T-helper 1 cell treated with Interleukin-12 subunit alpha and Interleukin-12 subunit beta and Interleukin-4 antibody, amounts not matched to agents 30 μg/mL and 1 μg/mL, for 36 hours (primary cell): ENCODE results near the gene DPYD.

Experiments used
- H3K27ac Mint-ChIP-seq: one replicate; pipeline ENCODE4 v1.8.0; 2021; ENCODE audit warnings: mild to moderate bottlenecking, mixed read lengths
- H3K27me3 Mint-ChIP-seq: one replicate; pipeline ENCODE4 v1.8.0; 2021; ENCODE audit warnings: low read depth, mixed read lengths
- H3K36me3 Mint-ChIP-seq: one replicate; pipeline ENCODE4 v1.8.0; 2021; ENCODE audit warnings: low read depth, mixed read lengths
- H3K4me1 Mint-ChIP-seq: one replicate; pipeline ENCODE4 v1.8.0; 2021; ENCODE audit warnings: low read depth, mixed read lengths
- H3K4me3 Mint-ChIP-seq: one replicate; pipeline ENCODE4 v1.8.0; 2021; ENCODE audit warnings: mild to moderate bottlenecking, moderate library complexity, mixed read lengths
- H3K9me3 Mint-ChIP-seq: one replicate; pipeline ENCODE4 v1.8.0; 2021; ENCODE audit warnings: mixed read lengths

The DPYD gene

GRCh38 chr1:97895278-97895677, 25.6 kb downstream of the DPYD start:
- Mint-ChIP-seq H3K27me3 (no peaks in the 10 kb centered on the region), H3K9me3 (peaks cover 20% of the 10 kb centered on the region), H3K4me1 (peaks cover 6% of the 10 kb centered on the region), H3K27ac (no peak overlapping the region), H3K36me3 (peaks cover 16% of the 10 kb centered on the region), H3K4me3 (no peak overlapping the region)

- peaks cover 8% of the 10 kb centered on the region for H3K36me3 Mint-ChIP-seq
- no peak overlapping the region for H3K27ac Mint-ChIP-seq
- H3K4me1 Mint-ChIP-seq: peaks cover 6% of the 10 kb centered on the region
- peaks cover 22% of the 10 kb centered on the region for H3K9me3 Mint-ChIP-seq
- no peaks in the 10 kb centered on the region for H3K27me3 Mint-ChIP-seq
- no peak overlapping the region for H3K4me3 Mint-ChIP-seq
Observed at GRCh38 chr1:97893844-97894243, 27.0 kb downstream of the DPYD start.

GRCh38 chr1:97886199-97886598, 34.6 kb downstream of the DPYD start:
- peaks cover 5% of the 10 kb centered on the region for H3K4me1 Mint-ChIP-seq
- H3K36me3 Mint-ChIP-seq: peaks cover 9% of the 10 kb centered on the region
- no peak overlapping the region for H3K4me3 Mint-ChIP-seq

GRCh38 chr1:97883823-97884222, 37.0 kb downstream of the DPYD start:
- Mint-ChIP-seq H3K4me1 (peaks cover 5% of the 10 kb centered on the region), H3K4me3 (no peak overlapping the region), H3K36me3 (peaks cover 13% of the 10 kb centered on the region), H3K27ac (no peak overlapping the region), H3K9me3 (peaks cover 11% of the 10 kb centered on the region), H3K27me3 (no peaks in the 10 kb centered on the region)

More at GRCh38 chr1:97886199-97886598, 34.6 kb downstream of the DPYD start:
- peaks cover 19% of the 10 kb centered on the region for H3K9me3 Mint-ChIP-seq
- no peaks in the 10 kb centered on the region for H3K27me3 Mint-ChIP-seq
- H3K27ac Mint-ChIP-seq: no peak overlapping the region

GRCh38 chr1:97877307-97877706, 43.5 kb downstream of the DPYD start:
- H3K4me3 Mint-ChIP-seq: no peak overlapping the region
- H3K27ac Mint-ChIP-seq: no peak overlapping the region
- H3K27me3 Mint-ChIP-seq: no peaks in the 10 kb centered on the region

GRCh38 chr1:97875996-97876395, 44.8 kb downstream of the DPYD start:
- Mint-ChIP-seq H3K27ac (no peak overlapping the region), H3K4me3 (no peak overlapping the region), H3K36me3 (peaks cover 9% of the 10 kb centered on the region)

More at GRCh38 chr1:97877307-97877706, 43.5 kb downstream of the DPYD start:
- H3K4me1 Mint-ChIP-seq: peaks cover 2% of the 10 kb centered on the region
- H3K36me3 Mint-ChIP-seq: peaks cover 11% of the 10 kb centered on the region
- peaks cover 3% of the 10 kb centered on the region for H3K9me3 Mint-ChIP-seq

GRCh38 chr1:97870589-97870988, 50.2 kb downstream of the DPYD start:
- Mint-ChIP-seq H3K9me3 (peaks cover 4% of the 10 kb centered on the region), H3K36me3 (peaks cover 10% of the 10 kb centered on the region), H3K27ac (no peak overlapping the region), H3K27me3 (no peaks in the 10 kb centered on the region), H3K4me1 (peaks cover 9% of the 10 kb centered on the region), H3K4me3 (no peak overlapping the region)

More at GRCh38 chr1:97875996-97876395, 44.8 kb downstream of the DPYD start:
- Mint-ChIP-seq H3K27me3 (no peaks in the 10 kb centered on the region), H3K4me1 (peaks cover 2% of the 10 kb centered on the region), H3K9me3 (peaks cover 3% of the 10 kb centered on the region)

- H3K27ac Mint-ChIP-seq: no peak overlapping the region
- H3K36me3 Mint-ChIP-seq: peaks cover 10% of the 10 kb centered on the region
- peaks cover 4% of the 10 kb centered on the region for H3K9me3 Mint-ChIP-seq
- H3K4me3 Mint-ChIP-seq: no peak overlapping the region
- peaks cover 14% of the 10 kb centered on the region for H3K4me1 Mint-ChIP-seq
- no peaks in the 10 kb centered on the region for H3K27me3 Mint-ChIP-seq
Observed at GRCh38 chr1:97869441-97869840, 51.4 kb downstream of the DPYD start.

GRCh38 chr1:97867127-97867526, 53.7 kb downstream of the DPYD start:
- Mint-ChIP-seq H3K36me3 (peaks cover 8% of the 10 kb centered on the region), H3K4me1 (peaks cover 18% of the 10 kb centered on the region), H3K9me3 (peaks cover 4% of the 10 kb centered on the region), H3K27ac (no peak overlapping the region), H3K4me3 (no peak overlapping the region), H3K27me3 (no peaks in the 10 kb centered on the region)

- H3K27ac Mint-ChIP-seq: no peak overlapping the region
- peaks cover 18% of the 10 kb centered on the region for H3K4me1 Mint-ChIP-seq
- no peaks in the 10 kb centered on the region for H3K27me3 Mint-ChIP-seq
- no peak overlapping the region for H3K4me3 Mint-ChIP-seq
- H3K36me3 Mint-ChIP-seq: peaks cover 8% of the 10 kb centered on the region
- peaks cover 4% of the 10 kb centered on the region for H3K9me3 Mint-ChIP-seq
Observed at GRCh38 chr1:97864615-97865014, 56.2 kb downstream of the DPYD start.

GRCh38 chr1:97853221-97853620, 67.6 kb downstream of the DPYD start:
- Mint-ChIP-seq H3K27me3 (no peaks in the 10 kb centered on the region), H3K36me3 (peaks cover 2% of the 10 kb centered on the region), H3K4me1 (peaks cover 9% of the 10 kb centered on the region), H3K4me3 (no peak overlapping the region), H3K9me3 (no peaks in the 10 kb centered on the region), H3K27ac (no peak overlapping the region)

- Mint-ChIP-seq H3K4me1 (peaks cover 9% of the 10 kb centered on the region), H3K9me3 (no peaks in the 10 kb centered on the region), H3K27me3 (no peaks in the 10 kb centered on the region), H3K4me3 (no peak overlapping the region), H3K36me3 (peaks cover 5% of the 10 kb centered on the region), H3K27ac (no peak overlapping the region)
Observed at GRCh38 chr1:97849345-97850340, 71.2 kb downstream of the DPYD start.

GRCh38 chr1:97845805-97846204, 75.0 kb downstream of the DPYD start:
- Mint-ChIP-seq H3K9me3 (no peaks in the 10 kb centered on the region), H3K36me3 (peaks cover 5% of the 10 kb centered on the region), H3K4me3 (no peak overlapping the region), H3K27me3 (no peaks in the 10 kb centered on the region), H3K4me1 (peaks cover 9% of the 10 kb centered on the region), H3K27ac (no peak overlapping the region)

GRCh38 chr1:97844552-97845089, 76.2 kb downstream of the DPYD start:
- Mint-ChIP-seq H3K27ac (no peak overlapping the region), H3K4me3 (no peak overlapping the region), H3K36me3 (peaks cover 6% of the 10 kb centered on the region), H3K9me3 (no peaks in the 10 kb centered on the region), H3K4me1 (peaks cover 4% of the 10 kb centered on the region), H3K27me3 (no peaks in the 10 kb centered on the region)

GRCh38 chr1:97841338-97841737, 79.5 kb downstream of the DPYD start:
- Mint-ChIP-seq H3K4me1 (no peaks in the 10 kb centered on the region), H3K9me3 (no peaks in the 10 kb centered on the region)

More at GRCh38 chr1:97841338-97841737, 79.5 kb downstream of the DPYD start:
- Mint-ChIP-seq H3K27me3 (no peaks in the 10 kb centered on the region), H3K36me3 (peaks cover 6% of the 10 kb centered on the region), H3K27ac (no peak overlapping the region), H3K4me3 (no peak overlapping the region)
